ENCODE measurements around the gene UBTF.

DNA sequence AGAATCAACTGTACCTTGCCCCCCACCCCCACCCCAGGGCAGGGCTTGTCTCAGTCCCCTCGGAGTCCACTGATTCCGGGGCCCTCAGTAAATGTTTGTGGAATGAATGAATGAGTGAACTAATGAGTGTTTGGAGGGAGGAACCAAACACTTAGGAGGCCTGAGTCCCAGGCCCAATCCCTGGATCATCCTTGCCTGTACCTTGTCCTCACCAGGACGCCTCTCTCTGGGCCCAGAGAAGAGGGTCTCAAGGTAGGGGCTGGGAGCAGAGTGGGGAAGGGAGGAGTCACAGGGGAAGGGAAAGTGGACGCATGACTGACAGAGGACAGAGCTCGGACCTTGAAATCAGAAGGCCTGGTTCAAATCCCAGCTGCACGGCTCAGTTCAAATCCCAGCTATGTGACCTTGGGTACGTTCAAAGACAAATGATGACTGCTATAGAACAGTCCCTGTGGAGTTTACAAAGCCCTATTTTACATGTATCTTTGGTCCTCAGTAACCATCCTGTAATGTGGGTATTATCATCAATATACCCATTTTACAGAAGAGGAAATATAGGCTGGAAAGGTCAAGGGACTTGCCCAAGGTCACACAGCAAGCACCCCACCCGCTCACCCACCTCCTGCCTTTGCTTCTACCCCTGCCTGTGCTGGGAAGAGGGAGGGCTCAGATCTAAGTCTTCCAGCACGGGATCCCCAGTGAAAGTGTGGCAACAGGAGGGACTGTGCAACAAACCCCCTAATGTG lies 30.2 kb upstream of the UBTF start:
- TF ChIP-seq, protein P1, sequence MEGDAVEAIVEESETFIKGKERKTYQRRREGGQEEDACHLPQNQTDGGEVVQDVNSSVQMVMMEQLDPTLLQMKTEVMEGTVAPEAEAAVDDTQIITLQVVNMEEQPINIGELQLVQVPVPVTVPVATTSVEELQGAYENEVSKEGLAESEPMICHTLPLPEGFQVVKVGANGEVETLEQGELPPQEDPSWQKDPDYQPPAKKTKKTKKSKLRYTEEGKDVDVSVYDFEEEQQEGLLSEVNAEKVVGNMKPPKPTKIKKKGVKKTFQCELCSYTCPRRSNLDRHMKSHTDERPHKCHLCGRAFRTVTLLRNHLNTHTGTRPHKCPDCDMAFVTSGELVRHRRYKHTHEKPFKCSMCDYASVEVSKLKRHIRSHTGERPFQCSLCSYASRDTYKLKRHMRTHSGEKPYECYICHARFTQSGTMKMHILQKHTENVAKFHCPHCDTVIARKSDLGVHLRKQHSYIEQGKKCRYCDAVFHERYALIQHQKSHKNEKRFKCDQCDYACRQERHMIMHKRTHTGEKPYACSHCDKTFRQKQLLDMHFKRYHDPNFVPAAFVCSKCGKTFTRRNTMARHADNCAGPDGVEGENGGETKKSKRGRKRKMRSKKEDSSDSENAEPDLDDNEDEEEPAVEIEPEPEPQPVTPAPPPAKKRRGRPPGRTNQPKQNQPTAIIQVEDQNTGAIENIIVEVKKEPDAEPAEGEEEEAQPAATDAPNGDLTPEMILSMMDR (IDR thresholded peaks at IDR 0.05): no peak
- TF ChIP-seq FOXJ3 (CRISPR knock-in tag; IDR thresholded peaks at IDR 0.05; ENCODE audit: borderline replicate concordance) (no peak), SMAD3 (CRISPR knock-in tag; IDR thresholded peaks at IDR 0.05; ENCODE audit: borderline replicate concordance) (no peak), TP53 (CRISPR knock-in tag; IDR thresholded peaks at IDR 0.05) (no peak), SMAD4 (CRISPR knock-in tag; IDR thresholded peaks at IDR 0.05) (no peak), CBFB (CRISPR knock-in tag; IDR thresholded peaks at IDR 0.05; ENCODE audit: low read depth) (no peak), ZNF671 (CRISPR knock-in tag; IDR thresholded peaks at IDR 0.05) (no peak), ZNF317 (CRISPR knock-in tag; IDR thresholded peaks at IDR 0.05; ENCODE audit: borderline replicate concordance, low read depth) (no peak), ZNF138 (CRISPR knock-in tag; conservative IDR thresholded peaks at IDR 0.05) (no peak), ETV6 (CRISPR knock-in tag; IDR thresholded peaks at IDR 0.05) (no peak)
- TF ChIP-seq, protein P2, sequence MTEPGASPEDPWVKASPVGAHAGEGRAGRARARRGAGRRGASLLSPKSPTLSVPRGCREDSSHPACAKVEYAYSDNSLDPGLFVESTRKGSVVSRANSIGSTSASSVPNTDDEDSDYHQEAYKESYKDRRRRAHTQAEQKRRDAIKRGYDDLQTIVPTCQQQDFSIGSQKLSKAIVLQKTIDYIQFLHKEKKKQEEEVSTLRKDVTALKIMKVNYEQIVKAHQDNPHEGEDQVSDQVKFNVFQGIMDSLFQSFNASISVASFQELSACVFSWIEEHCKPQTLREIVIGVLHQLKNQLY (CRISPR knock-in tag; IDR thresholded peaks at IDR 0.05): no peak
- TF ChIP-seq, protein P3, sequence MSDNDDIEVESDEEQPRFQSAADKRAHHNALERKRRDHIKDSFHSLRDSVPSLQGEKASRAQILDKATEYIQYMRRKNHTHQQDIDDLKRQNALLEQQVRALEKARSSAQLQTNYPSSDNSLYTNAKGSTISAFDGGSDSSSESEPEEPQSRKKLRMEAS (CRISPR knock-in tag; IDR thresholded peaks at IDR 0.05): no peak
- TF ChIP-seq, protein P4, sequence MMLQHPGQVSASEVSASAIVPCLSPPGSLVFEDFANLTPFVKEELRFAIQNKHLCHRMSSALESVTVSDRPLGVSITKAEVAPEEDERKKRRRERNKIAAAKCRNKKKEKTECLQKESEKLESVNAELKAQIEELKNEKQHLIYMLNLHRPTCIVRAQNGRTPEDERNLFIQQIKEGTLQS (CRISPR knock-in tag; conservative IDR thresholded peaks at IDR 0.05): no peak
